MV-4-11 (cell line): ENCODE results near the gene CEP57.
"Not testable (repeated sequence)": the region's sequence is repeated elsewhere in the genome, so short reads cannot be mapped to it uniquely, and the experiment has no call there.

Experiments
- DNase-seq: peaks from one replicate; lab custom pipeline; 2025; lab: John Stamatoyannopoulos, UW

Gene CEP57

DNA sequence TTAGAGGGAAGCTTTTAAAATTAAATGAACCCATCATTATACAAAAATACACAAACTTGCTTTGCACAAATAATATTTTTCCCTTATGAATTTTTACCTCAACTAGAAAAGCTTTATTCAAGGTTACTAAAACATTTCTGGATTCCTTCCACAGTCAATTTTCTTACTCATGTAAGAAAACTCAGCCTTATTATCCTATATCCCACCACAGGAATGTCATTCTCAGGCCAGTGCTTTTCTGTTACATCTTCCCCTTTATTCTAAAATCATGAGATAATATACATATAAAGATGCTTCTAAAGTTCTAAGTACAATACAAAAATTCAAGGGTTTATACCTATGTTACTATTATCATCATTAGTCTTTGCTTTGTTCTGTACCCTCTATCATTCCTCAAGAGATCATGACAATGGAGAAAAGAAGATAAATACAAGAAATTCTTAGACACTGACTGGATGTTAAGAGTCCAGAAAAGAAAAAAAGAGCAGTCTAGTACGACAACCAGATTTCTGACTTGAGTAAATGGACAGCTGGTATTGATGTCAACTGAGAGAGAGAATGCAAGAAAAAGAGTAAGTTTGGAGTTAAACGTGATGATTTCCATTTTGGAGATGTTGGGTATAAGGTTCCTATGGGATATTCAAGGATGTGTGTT is 73.3 kb downstream of the CEP57 start:
- DNase-seq, result no peak

DNA sequence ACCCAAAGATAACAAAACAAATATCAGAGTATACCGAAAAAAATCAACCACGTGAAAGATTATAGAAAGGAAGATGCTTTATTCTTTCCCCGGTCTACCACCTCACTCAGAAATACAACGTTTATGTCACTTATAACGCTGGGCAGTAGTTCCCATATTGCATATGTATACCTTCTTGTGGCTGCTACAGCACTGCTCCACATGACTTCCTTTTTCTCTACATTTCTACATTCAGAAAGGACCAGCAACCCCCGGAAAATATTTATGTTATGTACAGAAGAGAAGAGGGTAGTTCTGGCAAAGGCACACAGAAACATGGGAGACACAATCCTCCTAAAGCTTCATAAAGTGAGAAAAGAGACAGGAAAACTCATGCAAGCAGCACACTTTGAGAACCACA is 76.8 kb downstream of the CEP57 start:
- peak; percentile 34 for DNase-seq

DNA sequence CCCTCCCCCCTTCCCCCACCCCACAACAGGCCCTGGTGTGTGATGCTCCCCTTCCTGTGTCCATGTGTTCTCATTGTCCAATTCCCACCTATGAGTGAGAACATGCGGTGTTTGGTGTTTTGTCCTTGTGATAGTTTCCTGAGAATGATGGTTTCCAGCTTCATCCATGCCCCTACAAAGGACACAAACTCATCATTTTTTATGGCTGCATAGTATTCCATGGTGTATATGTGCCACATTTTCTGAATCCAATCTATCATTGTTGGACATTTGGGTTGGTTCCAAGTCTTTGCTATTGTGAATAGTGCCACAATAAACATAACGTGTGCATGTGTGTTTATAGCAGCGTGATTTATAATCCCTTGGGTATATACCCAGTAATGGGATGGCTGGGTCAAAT is 80.6 kb downstream of the CEP57 start:
- DNase-seq, result not testable (repeated sequence)

DNA sequence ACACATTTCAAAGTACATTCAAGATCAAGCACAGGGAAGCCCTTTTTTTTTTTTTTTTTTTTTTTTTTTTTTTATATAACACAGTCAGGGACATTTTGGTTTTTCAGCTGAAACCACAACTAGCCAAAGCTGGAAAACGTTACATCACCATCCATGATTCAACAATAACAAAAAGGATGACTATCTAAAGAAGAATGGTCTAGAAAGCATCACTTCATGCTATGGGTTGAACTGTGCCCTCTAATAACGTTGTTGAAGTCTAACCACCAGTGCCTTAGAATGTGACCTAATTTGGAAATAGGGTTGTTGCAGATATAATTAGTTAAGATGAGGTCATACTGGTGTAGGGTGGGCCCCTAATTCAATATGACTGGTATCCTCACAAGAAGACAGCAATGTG is 87.0 kb downstream of the CEP57 start:
- peak; percentile 73 for DNase-seq
